HG02610 (cell line): ENCODE measurements around the gene SLC35F4.
"Not testable (repeated sequence)": the region's sequence is repeated elsewhere in the genome, so short reads cannot be mapped to it uniquely, and the experiment has no call there.

Experiments
- ATAC-seq: cut with Tn5 transposase; IDR thresholded peaks from one replicate; pipeline ENCODE4 v1.9.1; 2021; ENCODE audit warnings: mild to moderate bottlenecking, moderate library complexity; ENCODE audit not compliant: unreplicated experiment

SLC35F4 gene

GRCh38 chr14:57811998-57812546, 53.8 kb downstream of the SLC35F4 start:
- no peak for ATAC-seq

GRCh38 chr14:57809808-57810207, 56.1 kb downstream of the SLC35F4 start:
- no peak for ATAC-seq

GRCh38 chr14:57797160-57797559, 68.7 kb downstream of the SLC35F4 start:
- ATAC-seq: no peak

GRCh38 chr14:57796556-57796955, 69.3 kb downstream of the SLC35F4 start:
- no peak for ATAC-seq

GRCh38 chr14:57785058-57785457, 80.8 kb downstream of the SLC35F4 start:
- ATAC-seq: no peak

GRCh38 chr14:57771801-57772200, 94.1 kb downstream of the SLC35F4 start:
- ATAC-seq: no peak

GRCh38 chr14:57769863-57770523, 95.9 kb downstream of the SLC35F4 start:
- ATAC-seq: no peak

- ATAC-seq: no peak
Measured at GRCh38 chr14:57761800-57762199, 104.1 kb downstream of the SLC35F4 start.

GRCh38 chr14:57760896-57761295, 105.0 kb downstream of the SLC35F4 start:
- ATAC-seq: no peak

- no peak for ATAC-seq
Measured at GRCh38 chr14:57755018-57755521, 110.8 kb downstream of the SLC35F4 start.

GRCh38 chr14:57754527-57754926, 111.4 kb downstream of the SLC35F4 start:
- ATAC-seq: no peak

GRCh38 chr14:57753821-57754220, 112.1 kb downstream of the SLC35F4 start:
- ATAC-seq: no peak

GRCh38 chr14:57752142-57752695, 113.7 kb downstream of the SLC35F4 start:
- ATAC-seq: not testable (repeated sequence)

GRCh38 chr14:57751400-57751799, 114.5 kb downstream of the SLC35F4 start:
- ATAC-seq: no peak

GRCh38 chr14:57749267-57749666, 116.6 kb downstream of the SLC35F4 start:
- ATAC-seq: no peak

- ATAC-seq: no peak
Measured at GRCh38 chr14:57748279-57748678, 117.6 kb downstream of the SLC35F4 start.

GRCh38 chr14:57747036-57747435, 118.9 kb downstream of the SLC35F4 start:
- ATAC-seq: no peak

- ATAC-seq: no peak
Measured at GRCh38 chr14:57746563-57746962, 119.3 kb downstream of the SLC35F4 start.

- no peak for ATAC-seq
Measured at GRCh38 chr14:57739516-57739915, 126.4 kb downstream of the SLC35F4 start.

- no peak for ATAC-seq
Measured at GRCh38 chr14:57737598-57737997, 128.3 kb downstream of the SLC35F4 start.

GRCh38 chr14:57736391-57736790, 129.5 kb downstream of the SLC35F4 start:
- no peak for ATAC-seq

- no peak for ATAC-seq
Measured at GRCh38 chr14:57735276-57735675, 130.6 kb downstream of the SLC35F4 start.
